ENCODE data around the gene RACGAP1.
"Not testable (repeated sequence)": the region's sequence is repeated elsewhere in the genome, so short reads cannot be mapped to it uniquely, and the experiment has no call there.

Gene RACGAP1

DNA sequence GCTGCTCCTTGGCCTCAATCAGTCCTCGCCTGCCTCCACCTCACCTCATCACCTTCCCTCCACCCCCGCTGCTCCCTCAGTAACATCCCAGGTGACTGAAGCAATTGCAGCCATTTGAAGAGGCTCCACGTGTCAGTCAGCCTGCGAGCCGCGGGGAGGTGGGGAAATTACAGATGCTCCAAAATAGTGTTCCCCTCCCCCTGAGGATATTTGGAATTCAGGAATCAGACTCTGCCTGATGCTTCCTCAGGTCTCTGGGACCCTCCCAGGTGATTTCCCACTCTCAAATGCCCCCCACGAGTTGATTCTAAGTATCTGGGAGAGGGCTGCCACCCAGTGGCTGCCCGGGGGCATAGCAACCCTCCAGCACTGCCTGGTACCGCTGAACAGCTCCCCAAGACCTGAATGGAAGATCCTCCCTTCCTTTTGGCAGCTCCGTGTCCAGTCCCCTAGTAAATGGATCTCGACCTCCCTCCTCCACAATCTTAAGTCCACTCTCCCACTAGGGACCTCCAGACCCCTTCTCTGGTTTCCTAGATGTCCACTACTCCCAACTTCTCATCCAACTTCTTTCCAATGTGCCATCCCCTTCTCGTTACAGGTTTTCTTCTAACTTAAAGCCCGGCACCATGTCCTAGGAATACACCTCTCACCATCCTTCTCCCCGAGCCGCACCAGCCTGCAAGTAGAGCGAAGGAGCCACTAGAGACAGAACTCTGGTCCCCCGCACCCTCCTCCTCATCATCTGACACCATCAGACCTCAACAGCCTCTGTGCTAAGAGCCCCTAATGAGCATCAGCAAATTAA, 30.7 kb upstream of the RACGAP1 start:
- peak in 1 of 2 experiments; percentile 36 for DNase-seq

DNA sequence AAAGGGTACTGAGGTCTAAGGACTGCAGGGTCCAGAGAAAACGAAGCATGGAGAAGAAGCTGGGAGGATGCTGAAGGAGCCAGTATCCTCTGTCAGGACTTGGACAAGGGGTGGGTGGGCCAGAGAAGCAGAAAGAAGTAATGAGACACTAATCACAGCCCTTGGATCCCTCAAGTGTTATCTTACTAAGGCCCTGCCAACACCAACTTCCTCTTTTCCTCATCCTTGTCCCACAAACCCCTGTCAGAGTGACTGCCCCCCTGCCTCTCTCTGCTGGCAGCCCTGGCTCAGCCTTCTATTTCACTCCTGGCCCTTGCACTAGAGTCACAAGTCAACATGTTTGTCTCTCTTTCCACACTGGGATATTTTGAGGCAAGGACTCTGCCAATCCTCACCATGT, 28.3 kb upstream of the RACGAP1 start:
- no peak for DNase-seq

DNA sequence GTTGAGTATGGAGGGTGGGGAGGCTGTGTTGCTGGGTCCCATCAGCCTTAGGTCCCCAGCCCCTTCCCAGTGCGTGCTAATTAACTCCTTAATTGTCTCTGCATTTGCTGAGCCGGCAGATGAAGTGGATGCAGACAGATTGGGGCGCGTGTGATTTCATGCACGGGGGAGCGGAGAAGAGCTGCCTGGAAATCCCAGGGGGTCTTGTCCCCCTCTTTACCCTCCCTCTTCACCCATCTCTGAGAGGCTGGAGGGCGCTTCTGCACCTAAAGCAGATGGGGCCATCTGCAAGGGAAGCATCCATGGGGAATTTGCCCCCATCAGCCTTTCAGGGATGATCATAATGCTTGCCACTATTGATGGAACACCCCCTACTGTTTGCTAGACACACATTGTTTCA, 27.7 kb upstream of the RACGAP1 start:
- no peak for DNase-seq

DNA sequence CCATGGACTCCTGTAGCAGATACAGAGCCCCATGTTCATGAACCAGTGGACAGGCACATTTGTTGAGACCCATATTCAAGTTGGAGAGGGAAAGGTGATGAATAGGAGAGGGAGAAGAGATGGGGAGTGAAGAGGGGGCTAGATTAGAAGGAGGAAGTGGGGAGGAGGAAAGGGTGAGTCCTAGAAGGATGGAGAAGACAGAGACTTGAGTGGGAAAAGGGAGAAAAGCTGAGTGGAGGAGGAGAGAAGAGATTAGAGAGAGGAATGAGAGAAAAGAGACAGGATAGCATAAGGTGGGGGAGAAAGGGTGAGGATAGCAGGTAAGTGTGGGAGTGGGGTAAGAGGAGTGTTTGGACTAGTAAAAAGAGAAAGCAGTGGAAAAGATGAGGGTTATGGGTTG, 27.2 kb upstream of the RACGAP1 start:
- DNase-seq: no peak

DNA sequence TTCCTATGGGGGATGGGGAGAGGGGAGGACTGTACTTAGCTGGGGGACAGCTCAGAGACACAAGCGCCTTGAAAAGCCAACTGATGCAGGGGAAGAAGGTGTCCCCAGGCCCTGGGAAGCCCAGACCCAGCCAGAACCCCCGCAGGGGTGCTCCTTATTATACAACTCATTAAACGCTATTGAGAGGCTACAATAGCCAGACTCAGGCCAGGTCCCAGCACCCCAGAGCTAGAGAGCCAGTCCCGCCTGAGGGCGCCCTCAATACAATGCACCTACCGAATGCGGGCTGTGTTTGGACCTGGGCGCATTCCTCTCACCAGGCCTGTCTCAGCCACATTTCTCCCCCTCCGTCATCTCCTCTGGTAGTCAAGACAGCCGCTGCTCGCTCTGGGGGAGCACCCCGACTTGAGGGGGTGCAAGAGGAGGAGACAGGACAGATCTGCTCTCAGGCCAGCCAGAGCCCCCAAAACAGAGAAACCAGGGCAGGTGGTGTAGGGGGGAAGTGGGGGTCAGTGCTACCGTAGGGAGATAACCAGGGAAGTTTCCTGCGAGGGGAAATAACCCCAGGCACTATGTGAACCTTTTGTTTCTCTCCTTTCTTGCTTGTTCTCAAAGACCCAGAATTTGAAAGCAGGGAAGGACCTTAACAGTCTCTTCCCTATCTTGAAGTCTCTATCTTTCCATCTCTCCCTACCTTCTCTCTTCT, 26.0 kb upstream of the RACGAP1 start:
- DNase-seq: no peak

DNA sequence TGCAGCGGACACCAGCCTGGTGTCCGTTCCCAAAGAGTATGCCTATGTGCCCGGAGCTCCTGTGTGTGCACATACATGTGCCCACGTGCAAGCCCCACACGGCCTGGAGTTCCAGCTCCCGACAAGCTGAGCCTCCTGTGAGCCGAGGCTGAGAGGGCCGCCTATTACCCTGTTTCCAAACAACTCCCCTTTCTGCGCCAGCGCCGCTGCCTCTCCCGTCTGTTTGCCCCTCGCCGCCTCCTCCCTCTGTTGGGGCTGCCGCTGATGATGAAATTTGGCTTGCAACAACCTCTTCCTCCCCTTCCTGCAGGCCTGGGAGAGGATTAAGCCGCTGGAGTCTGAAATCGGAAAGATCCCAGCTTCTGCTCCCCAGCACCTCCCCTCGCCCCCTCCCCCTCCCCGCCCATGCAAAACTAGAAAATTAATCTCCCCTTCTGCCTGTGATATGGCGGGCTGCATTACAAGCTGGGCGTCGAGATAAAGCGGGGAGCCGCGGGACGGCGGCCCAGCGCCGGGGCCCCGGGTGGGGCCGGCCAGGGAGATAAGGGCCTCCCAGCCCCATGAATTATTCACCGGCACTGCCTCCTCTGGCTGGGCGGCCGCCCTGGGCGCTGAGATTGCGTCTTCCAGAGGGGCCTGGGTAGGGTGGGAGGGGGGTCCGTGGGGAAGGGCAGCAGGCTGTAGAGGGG, 25.3 kb upstream of the RACGAP1 start:
- DNase-seq: no peak

DNA sequence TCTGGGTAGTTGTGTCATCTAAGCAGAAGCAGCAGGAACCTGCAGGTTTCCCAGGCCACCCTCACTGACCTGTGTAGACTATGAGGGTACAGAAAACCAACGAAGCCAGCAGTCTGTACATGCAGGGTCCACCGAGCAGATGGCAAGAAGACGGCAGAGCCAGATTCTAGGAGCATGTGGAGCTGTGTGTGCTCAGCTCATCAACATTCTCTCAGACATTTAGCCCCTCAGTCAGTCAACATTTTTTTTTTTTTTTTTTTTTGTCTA, 24.8 kb upstream of the RACGAP1 start:
- DNase-seq: no peak

GRCh38 chr12:50049254-50050118, 24.2 kb upstream of the RACGAP1 start:
- DNase-seq: no peak

- DNase-seq: no peak
Observed at GRCh38 chr12:50047693-50048250, 22.5 kb upstream of the RACGAP1 start.

- no peak for DNase-seq
Observed at GRCh38 chr12:50043854-50044253, 18.6 kb upstream of the RACGAP1 start.

GRCh38 chr12:50043308-50043707, 18.0 kb upstream of the RACGAP1 start:
- no peak for DNase-seq

GRCh38 chr12:50042693-50043092, 17.4 kb upstream of the RACGAP1 start:
- DNase-seq: no peak

GRCh38 chr12:50041962-50042361, 16.7 kb upstream of the RACGAP1 start:
- no peak for DNase-seq

DNA sequence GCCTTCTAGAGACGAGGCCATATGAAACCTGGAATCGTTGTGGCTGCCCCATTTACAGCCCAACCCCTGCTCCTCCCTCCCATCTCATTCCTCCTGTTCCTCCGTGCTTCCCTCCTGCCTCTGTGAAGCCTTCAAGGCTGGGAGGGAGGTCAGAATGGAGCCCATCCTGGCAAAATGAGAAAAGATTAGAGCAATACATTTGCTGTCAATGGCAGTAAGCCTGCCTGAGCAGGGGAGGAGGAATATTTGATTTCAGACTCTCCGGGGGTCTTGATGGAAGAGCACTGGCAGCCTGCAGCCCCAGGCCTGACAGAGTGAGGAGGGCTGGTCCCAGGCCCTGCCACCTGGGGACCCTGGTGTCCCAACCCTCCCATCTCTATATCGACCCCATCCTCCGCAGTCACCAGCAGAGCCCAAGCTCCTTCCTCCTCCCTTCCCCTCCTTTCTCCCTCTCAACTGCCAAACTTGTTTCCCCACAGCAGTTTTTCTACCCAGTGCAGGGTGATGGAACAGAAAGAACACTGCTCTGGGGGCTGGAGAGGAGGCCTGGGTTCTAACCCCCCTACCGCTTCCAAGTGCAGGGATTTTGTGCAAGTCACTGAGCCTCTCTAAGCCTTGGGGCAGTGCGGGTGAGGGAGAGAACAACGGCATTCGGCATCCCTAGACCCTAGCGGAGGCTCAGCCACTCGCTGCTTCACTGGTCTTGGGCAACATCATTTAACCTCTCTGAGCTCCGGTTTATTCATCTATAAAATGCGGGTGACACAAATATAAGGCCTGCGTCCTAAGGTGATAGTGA, 16.0 kb upstream of the RACGAP1 start:
- no peak for DNase-seq

DNA sequence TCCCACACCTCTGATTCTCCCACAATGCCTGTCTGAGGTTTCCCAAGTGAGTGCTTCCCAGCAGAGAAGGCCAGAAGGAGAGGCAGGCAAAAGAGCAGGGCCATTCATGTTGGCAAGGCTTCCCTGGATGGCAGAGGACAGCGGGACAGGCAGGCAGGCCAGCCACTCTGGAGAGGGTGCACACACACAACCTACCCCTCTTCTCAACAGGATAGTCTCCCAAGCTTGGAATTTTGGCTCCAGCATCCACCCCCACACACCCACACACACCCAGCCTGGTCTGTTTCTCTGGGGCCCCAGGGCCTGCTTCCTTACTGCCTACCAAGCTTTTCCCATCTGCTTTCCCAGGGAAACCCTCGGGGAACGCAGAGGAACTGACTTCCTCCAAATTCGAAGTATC, 15.4 kb upstream of the RACGAP1 start:
- no peak for DNase-seq

DNA sequence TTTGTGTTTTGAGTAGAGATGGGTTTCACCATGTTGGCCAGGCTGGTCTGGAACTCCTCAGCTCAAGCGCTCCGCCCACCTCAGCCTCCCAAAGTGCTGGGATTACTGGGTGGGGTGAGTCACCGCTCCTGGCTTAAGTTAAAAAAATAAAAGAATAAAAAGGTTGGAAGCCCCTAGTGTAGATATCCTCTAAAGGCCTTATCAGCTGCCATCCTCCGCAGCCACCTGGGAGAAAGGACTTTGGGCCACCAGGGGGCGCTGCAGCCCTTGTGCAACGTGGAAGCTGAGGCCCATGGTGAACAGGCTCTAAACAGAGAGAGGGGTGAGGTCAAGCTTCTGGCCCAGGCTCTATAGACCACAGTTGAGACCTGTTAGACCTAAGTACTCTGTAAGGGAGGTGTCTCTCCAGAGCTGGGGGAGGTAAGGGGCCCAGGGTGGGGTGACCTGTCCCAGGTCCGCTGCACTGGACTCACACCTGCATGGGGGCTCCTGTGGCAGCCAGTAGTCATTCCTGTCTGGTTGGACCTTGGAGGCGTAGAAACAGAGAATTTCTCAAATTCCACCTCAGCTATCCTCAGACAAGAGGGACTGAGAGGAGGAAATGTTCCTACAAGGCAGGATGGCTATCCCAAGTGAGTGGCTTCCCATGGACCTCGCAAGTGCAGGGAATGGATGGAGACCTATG, 14.0 kb upstream of the RACGAP1 start:
- DNase-seq: peak; percentile 20 to 46

DNA sequence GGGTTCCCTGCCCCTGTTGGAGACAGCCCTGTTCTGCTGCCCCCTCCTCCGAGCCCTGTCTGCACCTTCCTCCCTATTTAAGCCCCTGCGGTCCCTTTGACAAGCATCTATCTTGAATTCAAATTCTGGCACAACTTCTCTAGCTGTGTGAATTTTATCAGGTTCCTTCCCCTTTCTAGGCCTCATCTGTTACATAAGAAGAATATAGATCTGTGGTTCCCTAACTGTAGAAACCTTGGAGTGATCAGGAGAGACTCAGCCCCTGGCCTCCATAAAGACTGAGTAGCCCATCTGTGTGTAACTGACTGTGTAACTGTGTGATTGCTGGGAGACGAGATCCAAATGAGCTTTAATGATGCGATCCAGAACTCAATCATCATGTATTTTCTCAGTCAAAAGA, 13.0 kb upstream of the RACGAP1 start:
- DNase-seq: no peak

GRCh38 chr12:50032854-50033581, 7.7 kb upstream of the RACGAP1 start:
- DNase-seq: no peak

- DNase-seq: no peak
Observed at GRCh38 chr12:50032515-50032853, 7.2 kb upstream of the RACGAP1 start.

- DNase-seq: not testable (repeated sequence)
Observed at GRCh38 chr12:50030449-50030848, 5.2 kb upstream of the RACGAP1 start.

GRCh38 chr12:50026691-50027090, 1.4 kb upstream of the RACGAP1 start:
- DNase-seq: no peak
